T-helper 2 cell (primary cell): ENCODE data around the gene KRT77.

ENCODE experiments used
- DNase-seq, 5 experiments: peaks; one replicate each; pipeline versions ENCODE4 v3.0.0 to v3.0.0-alpha.2; 2012 to 2022

KRT77 gene

GRCh38 chr12:52691076-52691840, 12.1 kb downstream of the KRT77 start:
- peak; percentile 21 to 63 (median 46) for DNase-seq

GRCh38 chr12:52690351-52691075, 12.8 kb downstream of the KRT77 start:
- DNase-seq, result no peak

DNA sequence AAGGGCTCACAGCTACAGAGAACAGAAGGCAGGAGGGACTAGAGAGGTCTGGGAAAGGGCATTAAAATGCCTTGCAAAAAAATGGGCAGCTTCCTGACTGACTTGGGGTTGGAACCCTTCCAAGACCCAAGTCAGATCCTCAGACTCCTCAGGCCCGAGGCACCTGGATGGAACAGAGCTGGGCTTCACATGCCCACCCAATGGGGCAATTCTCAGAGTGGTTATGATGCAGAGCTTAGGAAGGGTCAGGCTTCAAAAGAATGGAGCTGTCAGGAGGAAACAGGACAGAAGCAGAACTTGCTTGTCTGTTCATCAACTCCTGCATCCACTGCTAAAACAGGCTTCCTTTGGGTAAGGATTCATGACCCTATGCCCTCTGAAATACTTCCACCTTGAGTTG, 13.4 kb downstream of the KRT77 start:
- no peak for DNase-seq

GRCh38 chr12:52689239-52689638, 14.1 kb downstream of the KRT77 start:
- DNase-seq, result no peak

- DNase-seq, result no peak
Observed at GRCh38 chr12:52688481-52688880, 14.8 kb downstream of the KRT77 start.

DNA sequence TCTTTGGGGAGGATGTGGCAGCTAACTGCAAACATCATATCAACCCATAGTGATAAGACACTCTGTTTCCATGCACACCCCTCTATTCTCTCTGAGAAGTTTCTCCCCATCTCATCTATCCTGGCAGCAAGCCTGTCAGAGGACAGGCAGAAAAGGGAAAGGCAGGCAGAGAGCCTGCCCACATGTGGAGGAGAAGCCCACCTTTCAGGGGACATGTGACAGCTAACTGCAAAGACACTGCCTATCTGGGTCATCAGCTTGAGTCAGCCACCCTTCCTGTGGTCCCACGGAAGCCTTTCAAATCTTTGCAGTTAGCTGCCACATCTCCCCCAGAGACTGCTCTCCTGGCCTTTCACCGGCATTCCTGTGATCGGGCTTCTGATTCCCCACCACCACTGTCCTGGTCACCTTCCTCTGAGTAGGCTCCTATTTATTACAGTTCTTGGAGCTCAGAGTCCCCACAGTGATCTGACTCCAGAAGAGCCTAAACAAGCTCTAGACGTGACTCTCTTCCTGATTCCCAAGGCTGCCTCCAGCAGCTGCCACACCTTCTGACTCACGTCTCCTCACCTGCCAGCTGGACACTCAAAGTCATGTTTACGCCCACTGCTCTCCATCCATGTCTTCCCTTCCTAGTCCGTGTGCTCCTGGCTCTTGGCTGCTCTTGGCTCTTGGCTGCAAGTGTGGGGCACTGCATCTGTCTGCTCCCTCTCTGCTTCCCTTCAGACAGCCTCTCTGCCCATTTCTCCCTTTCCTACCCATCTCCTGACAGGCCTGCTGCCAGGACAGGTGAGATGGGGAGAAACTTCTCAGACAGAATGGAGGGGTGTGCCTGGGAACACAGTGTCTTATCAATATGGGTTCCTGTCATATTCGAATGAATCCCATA, 15.6 kb downstream of the KRT77 start:
- DNase-seq, result peak in 1 of 5 experiments; percentile 32

DNA sequence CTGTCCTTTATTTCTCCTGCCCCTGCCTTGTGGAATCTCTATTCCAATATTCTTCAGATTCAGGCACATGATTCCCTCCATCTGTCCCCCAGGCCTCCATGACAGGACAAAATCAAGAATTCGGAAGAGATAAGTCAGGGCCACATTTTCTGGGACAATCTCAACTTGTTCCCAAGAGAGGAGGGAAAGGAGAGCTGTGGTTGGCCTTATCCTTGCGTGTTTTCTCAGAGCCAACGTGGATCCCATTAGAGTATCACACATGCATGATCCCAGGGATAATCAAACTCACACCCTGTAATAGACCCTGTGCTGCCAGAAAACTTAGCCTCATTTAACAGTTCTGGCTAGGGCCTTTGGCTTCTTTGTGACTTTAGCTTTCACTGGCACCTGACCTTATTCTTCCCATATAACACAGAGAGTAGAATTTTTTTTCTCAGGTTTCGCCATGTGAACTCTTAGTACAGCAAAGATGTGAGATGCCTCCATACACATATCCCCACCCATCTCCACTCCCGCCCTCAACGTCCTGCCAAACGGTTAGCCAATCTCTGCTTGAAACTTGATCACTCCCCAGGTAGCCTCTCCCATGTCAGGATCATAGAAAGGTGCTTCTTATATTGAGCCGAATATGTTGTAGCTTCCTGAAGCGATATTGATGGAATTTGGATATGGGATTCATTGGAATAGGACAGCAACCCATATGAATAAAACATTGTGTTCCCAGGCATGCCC, 16.4 kb downstream of the KRT77 start:
- no peak for DNase-seq

GRCh38 chr12:52686063-52686462, 17.3 kb downstream of the KRT77 start:
- no peak for DNase-seq

GRCh38 chr12:52685406-52685890, 17.9 kb downstream of the KRT77 start:
- no peak for DNase-seq

DNA sequence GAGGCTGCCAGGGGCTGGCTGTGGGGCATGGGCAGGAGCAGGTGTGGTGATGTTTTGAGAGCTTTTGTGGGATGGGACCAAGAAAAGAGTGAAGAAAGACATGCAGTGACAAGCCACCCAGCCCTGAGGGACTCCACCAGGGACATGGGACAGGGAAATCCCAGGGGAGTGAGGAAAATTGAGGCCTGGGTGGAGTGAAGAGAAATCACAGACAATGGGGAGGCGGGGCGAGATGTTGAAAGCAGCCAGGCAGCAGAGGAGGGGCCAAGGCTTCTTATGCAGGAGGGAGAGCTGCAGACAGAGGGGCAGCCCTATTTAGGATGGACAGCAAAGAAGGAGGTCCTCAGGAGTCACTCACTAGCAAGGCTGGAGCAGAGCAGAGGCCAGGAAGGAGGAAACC, 18.9 kb downstream of the KRT77 start:
- no peak for DNase-seq

- no peak for DNase-seq
Observed at GRCh38 chr12:52683575-52684300, 19.6 kb downstream of the KRT77 start.

- DNase-seq, result no peak
Observed at GRCh38 chr12:52682938-52683574, 20.3 kb downstream of the KRT77 start.

DNA sequence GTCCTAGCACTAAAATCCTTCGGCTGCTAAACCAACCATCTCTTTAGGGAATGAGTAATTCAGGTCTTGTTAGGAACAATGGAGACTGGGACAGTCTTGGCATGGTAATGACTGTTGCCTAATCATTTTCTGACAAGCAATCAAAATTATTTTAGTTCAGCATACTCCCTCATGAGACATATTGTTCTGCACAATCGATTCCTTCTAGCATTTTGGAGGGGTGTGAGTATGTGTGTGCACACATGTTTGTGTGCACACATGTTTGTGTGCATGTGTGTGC, 21.0 kb downstream of the KRT77 start:
- no peak for DNase-seq

DNA sequence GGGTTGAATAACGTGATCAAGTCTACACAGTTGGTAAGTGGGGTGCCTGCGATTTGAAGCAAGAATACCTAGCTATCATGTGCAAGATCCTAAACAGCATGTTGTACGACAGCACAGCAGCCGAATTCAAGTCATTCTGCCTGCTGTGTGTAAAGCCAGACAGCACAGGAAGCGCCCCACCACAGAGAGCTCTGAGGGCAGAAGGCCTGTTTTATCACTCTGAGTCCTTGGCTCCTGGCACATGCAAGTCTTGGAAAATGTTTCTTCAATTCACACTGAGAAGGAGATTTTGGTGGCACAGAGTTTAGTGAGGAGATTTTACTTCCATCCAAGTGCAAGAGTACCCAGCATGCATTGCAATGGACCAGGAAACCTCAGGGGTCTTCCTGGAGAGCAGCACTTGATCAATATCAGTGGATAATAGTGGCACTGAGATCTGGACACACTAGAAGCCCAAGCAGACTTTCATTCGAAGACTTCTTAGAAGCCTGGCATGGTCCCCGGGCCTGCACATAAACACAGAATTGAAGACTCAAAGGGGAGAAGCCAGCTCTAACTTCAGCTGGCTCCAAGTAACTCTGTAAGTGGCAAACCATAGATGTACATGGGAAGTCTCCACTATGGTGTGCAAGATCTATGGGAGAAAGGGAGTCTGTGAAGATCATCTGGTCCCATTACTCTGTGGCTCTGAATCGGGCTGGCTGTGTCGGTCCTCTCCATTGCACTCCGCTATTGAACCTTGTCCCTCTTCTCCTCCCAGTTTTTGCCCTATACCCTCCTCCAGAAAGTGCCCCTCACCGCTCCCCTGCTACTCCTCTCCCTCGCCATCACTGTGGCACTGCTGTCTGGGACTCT, 21.6 kb downstream of the KRT77 start:
- peak in 2 of 5 experiments; percentile 18 to 91 for DNase-seq

DNA sequence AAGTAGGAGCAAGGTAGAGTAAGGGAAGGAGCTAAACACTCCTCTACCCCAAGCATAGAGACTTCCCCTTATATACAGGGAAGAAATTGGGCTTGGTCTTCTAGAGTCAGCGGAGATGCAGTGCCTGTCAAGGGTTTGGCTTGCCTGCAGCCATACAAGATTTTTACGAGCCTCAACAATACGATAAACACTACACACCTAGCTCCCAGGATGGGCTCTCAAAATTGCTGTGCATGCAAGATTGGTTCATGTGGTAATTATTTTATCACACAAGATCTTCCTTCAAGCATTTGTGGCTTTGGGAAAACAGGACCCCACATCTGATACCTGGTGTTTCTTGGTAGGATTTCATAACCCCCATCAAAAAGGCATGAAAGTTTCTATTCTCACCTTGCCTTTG, 23.0 kb downstream of the KRT77 start, which contains the start of gene KRT1:
Gene KRT1 (minus strand): TSS at position 45 of the 400 bp plus-strand sequence. CDS start 59 bp downstream, outside the sequence.
- DNase-seq, result no peak

DNA sequence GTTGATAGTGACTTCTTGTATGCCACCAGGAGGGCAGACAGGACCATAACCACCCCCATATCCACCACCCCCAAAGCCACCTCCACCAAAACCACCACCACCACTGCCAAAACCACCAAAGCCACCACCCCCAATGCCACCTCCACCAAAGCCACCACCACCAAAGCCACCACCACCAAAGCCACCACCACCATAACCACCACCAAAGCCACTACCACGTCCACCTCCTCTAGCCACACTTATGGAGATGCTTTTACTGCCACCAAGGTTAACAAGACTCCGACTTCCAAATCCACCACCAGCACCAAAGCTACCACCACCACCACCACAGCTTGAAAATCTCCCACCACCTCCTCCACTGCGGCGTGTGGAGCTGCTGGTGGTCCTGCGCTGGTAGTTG, 23.4 kb downstream of the KRT77 start:
- peak in 1 of 5 experiments; percentile 40 for DNase-seq

GRCh38 chr12:52677671-52678070, 25.7 kb downstream of the KRT77 start:
- DNase-seq, result no peak

DNA sequence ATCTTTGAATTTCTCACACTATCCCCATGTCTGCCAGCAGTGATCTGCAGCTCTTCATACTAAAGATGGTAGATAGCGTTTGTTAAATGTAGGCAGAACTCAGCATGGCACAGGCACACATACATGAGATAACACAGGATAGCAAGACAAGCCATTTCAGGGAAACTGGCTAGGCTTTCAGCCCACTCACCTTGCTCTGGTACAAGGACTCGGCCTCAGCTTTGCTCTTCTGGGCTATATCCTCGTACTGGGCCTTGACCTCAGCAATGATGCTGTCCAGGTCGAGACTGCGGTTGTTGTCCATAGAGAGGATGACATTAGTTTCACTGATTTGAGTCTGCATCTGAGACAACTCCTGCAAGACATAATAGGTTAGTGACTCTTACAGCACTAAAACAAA, 26.2 kb downstream of the KRT77 start:
- peak in 1 of 5 experiments; percentile 65 for DNase-seq

GRCh38 chr12:52676163-52676562, 27.2 kb downstream of the KRT77 start:
- DNase-seq, result no peak

DNA sequence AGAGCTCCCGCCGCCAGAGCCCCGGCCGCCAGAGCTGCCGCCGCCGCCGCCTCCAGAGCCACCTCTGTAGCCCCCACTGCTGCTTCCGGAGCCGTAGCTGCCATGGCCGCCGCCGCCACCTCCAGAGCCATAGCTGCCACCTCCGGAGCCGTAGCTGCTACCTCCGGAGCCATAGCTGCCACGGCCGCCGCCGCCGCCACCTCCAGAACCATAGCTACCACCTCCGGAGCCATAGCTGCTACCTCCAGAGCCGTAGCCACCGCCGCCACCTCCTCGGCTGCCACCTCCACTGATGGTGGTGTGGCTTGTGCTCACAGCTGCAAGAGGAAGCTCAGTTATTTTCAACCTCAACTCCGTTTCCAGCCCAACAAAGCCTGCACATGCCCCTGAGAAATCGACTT, 28.0 kb downstream of the KRT77 start:
- peak in 1 of 5 experiments; percentile 55 for DNase-seq
